ENCODE measurements around the gene PRRX2. TPM values are rescaled to one million over a fixed set of nuclear protein-coding genes. Genes with fewer than 3 reads are reported as not detected.

Gene PRRX2
- total and polyA plus RNA-seq, 2 experiments from 2014 or later = 5.8 to 8.3 TPM

GRCh38 chr9:129654554-129655040, 10.8 kb upstream of the PRRX2 start (continued):
- TF ChIP-seq ZNF462 (CRISPR knock-in tag; IDR thresholded peaks at IDR 0.05) = no peak
- TF ChIP-seq ETS1 (IDR thresholded peaks at IDR 0.05) = no peak
- no peak for TF ChIP-seq ZNF331 (CRISPR knock-in tag; IDR thresholded peaks at IDR 0.05; ENCODE audit: low read depth)

- Mint-ChIP-seq H3K27me3 (ENCODE audit: insufficient read depth, low read depth, poor library complexity) (peaks cover 3% of the 10 kb centered on the region), H3K36me3 (ENCODE audit: low read depth) (no peaks in the 10 kb centered on the region), H3K4me3 (no peak overlapping the region), H3K9me3 (no peaks in the 10 kb centered on the region), H3K4me1 (no peaks in the 10 kb centered on the region), H3K27ac (no peak overlapping the region)
- Histone ChIP-seq H3K4me1 (ENCODE audit: insufficient read depth) (no peaks in the 10 kb centered on the region; the same call in 1 of the 2 replicates), H3K27ac (ENCODE audit: low read depth) (no peak overlapping the region), H2AFZ (no peak overlapping the region), H3K27me3 (ENCODE audit: insufficient read depth) (no peaks in the 10 kb centered on the region), H3K9me2 (ENCODE audit: insufficient read depth) (no peaks in the 10 kb centered on the region), H4K20me1 (replicated peaks; ENCODE audit: insufficient read depth) (no peaks in the 10 kb centered on the region), H3K4me3 (no peak overlapping the region), H3K79me2 (replicated peaks; ENCODE audit: insufficient read depth) (no peaks in the 10 kb centered on the region), H3K36me3 (ENCODE audit: insufficient read depth) (no peaks in the 10 kb centered on the region), H3F3A (replicated peaks; ENCODE audit: low read depth) (no peaks in the 10 kb centered on the region), H3K4me2 (no peak overlapping the region)
- DNase-seq (ENCODE audit: low spot score) = no peak
- no peak for ATAC-seq
- no peak for TF ChIP-seq CREB1 (CRISPR knock-in tag; IDR thresholded peaks at IDR 0.05; ENCODE audit: low read depth)
- no peak for TF ChIP-seq ZNF114 (CRISPR knock-in tag; IDR thresholded peaks at IDR 0.05)
- TF ChIP-seq ETS1 (IDR thresholded peaks at IDR 0.05) = no peak
- TF ChIP-seq CTCF (conservative IDR thresholded peaks at IDR 0.05; ENCODE audit: low read depth in 2 of 2) = no peak
Measured at GRCh38 chr9:129655154-129655553, 10.3 kb upstream of the PRRX2 start.

All from GM23338 (cell line).